HG02798 (cell line): ENCODE measurements around the gene CCNYL1.

Source experiments
- ATAC-seq: cut with Tn5 transposase; IDR thresholded peaks from one replicate; pipeline ENCODE4 v1.9.1; 2021; ENCODE audit warnings: mild to moderate bottlenecking; ENCODE audit not compliant: unreplicated experiment, poor library complexity

Gene CCNYL1

GRCh38 chr2:207783514-207783913 is 72.1 kb downstream of the CCNYL1 start:
- no peak for ATAC-seq

GRCh38 chr2:207784898-207785297 is 73.5 kb downstream of the CCNYL1 start:
- no peak for ATAC-seq

GRCh38 chr2:207787017-207787416 is 75.6 kb downstream of the CCNYL1 start:
- ATAC-seq: no peak

- ATAC-seq: no peak
Observed at GRCh38 chr2:207787800-207788199, 76.4 kb downstream of the CCNYL1 start.

GRCh38 chr2:207790898-207791297 is 79.5 kb downstream of the CCNYL1 start:
- ATAC-seq: no peak

GRCh38 chr2:207791579-207792243 is 80.3 kb downstream of the CCNYL1 start:
- ATAC-seq: no peak

- no peak for ATAC-seq
Observed at GRCh38 chr2:207792244-207792785, 80.9 kb downstream of the CCNYL1 start.

- ATAC-seq: no peak
Observed at GRCh38 chr2:207796585-207797350, 85.3 kb downstream of the CCNYL1 start.

- ATAC-seq: no peak
Observed at GRCh38 chr2:207801259-207801658, 89.8 kb downstream of the CCNYL1 start.

- ATAC-seq: no peak
Observed at GRCh38 chr2:207802650-207803049, 91.2 kb downstream of the CCNYL1 start.
